Bronchial epithelial cell (primary cell): ENCODE results near the gene PDE4DIP. TPM values are rescaled to one million over a fixed set of nuclear protein-coding genes. Genes with fewer than 3 reads are reported as not detected.
"Not testable (repeated sequence)": the region's sequence is repeated elsewhere in the genome, so short reads cannot be mapped to it uniquely, and the experiment has no call there.

Experiments
- DNase-seq: peaks from one replicate; pipeline ENCODE4 v3.0.0-alpha.2; 2010; ENCODE audit warnings: low read depth
- FAIRE-seq: peaks from 2 replicates; lab custom pipeline; 2011; peaks lifted over from hg19 to GRCh38; lab: Jason Lieb, UNC
- H3K27me3 ChIP-seq: 2 replicates; pipeline ENCODE4 v1.5.1; 2011; ENCODE audit warnings: low read length; ENCODE audit not compliant: control insufficient read depth, insufficient read depth
- H3K36me3 ChIP-seq: 2 replicates; pipeline ENCODE4 v1.5.1; 2011; ENCODE audit warnings: low read length; ENCODE audit not compliant: control insufficient read depth, insufficient read depth
- H3K4me3 ChIP-seq: 2 replicates; pipeline ENCODE4 v1.5.1; 2011; ENCODE audit warnings: mild to moderate bottlenecking, low read depth, low read length, control low read depth
- total RNA-seq: library from RNA; depleted of rRNA; stranded (reverse); fragments of >200 nt; gene quantifications from 2 replicates; pipeline ENCODE4 v1.2.1, GENCODE V29; 2014

The PDE4DIP gene
- total RNA-seq, 1 donor from 2014 or later, result 24.7 TPM

GRCh38 chr1:149075505-149076127 is 231.4 kb downstream of the PDE4DIP start:
- not testable (repeated sequence) for DNase-seq, FAIRE-seq, H3K27me3 ChIP-seq, H3K4me3 ChIP-seq, H3K36me3 ChIP-seq

Other genes with a start within 250 kb of the PDE4DIP start
- gene NBPF14, start 248.4 kb upstream of the PDE4DIP start, total RNA-seq, result 31.9 and 57.6 TPM in 2 replicates
- 2.6 and 13.6 TPM in 2 replicates for gene NUDT4B, start 95.7 kb upstream of the PDE4DIP start, total RNA-seq